Measurements from ENCODE around the gene RAB11FIP5.
A peak's percentile ranks its signal among the peaks of the same experiment; 100 is the strongest.
"Not testable (repeated sequence)": the region's sequence is repeated elsewhere in the genome, so short reads cannot be mapped to it uniquely, and the experiment has no call there.

RAB11FIP5 gene

GRCh38 chr2:73112913-73113854 lies at the start of gene RAB11FIP5:
TSS of gene RAB11FIP5 (minus strand) at chr2:73112948. CDS start at chr2:73112777, 171 bp downstream.
- peak; percentile 24 to 81 for DNase-seq

GRCh38 chr2:73156539-73157124 lies 43.9 kb upstream of the RAB11FIP5 start:
- peak in 1 of 2 experiments; percentile 57 for DNase-seq

- no peak for DNase-seq
These were observed 30.2 kb upstream of the RAB11FIP5 start for GRCh38 chr2:73142937-73143336.

- DNase-seq, result no peak
These were observed 29.1 kb upstream of the RAB11FIP5 start for GRCh38 chr2:73141896-73142295.

- no peak for DNase-seq
These were observed 22.5 kb upstream of the RAB11FIP5 start for GRCh38 chr2:73135236-73135635.

- DNase-seq, result no peak
These were observed 21.7 kb upstream of the RAB11FIP5 start for GRCh38 chr2:73134471-73134870.

GRCh38 chr2:73133566-73134197 lies 20.9 kb upstream of the RAB11FIP5 start:
- DNase-seq, result no peak

- no peak for DNase-seq
These were observed 19.1 kb upstream of the RAB11FIP5 start for GRCh38 chr2:73131807-73132206.

- DNase-seq, result no peak
These were observed 18.0 kb upstream of the RAB11FIP5 start for GRCh38 chr2:73130790-73131189.

GRCh38 chr2:73128841-73129535 lies 16.2 kb upstream of the RAB11FIP5 start:
- DNase-seq, result no peak

GRCh38 chr2:73122536-73122935 lies 9.8 kb upstream of the RAB11FIP5 start:
- DNase-seq, result no peak

GRCh38 chr2:73119611-73120239 lies 7.0 kb upstream of the RAB11FIP5 start:
- not testable (repeated sequence) for DNase-seq

GRCh38 chr2:73117441-73117840 lies 4.7 kb upstream of the RAB11FIP5 start:
- DNase-seq, result no peak

- no peak for DNase-seq
These were observed 3.6 kb upstream of the RAB11FIP5 start for GRCh38 chr2:73116182-73116960.

GRCh38 chr2:73114273-73114867 lies 1.6 kb upstream of the RAB11FIP5 start:
- DNase-seq, result no peak

- DNase-seq, result no peak
These were observed 479 bp downstream of the RAB11FIP5 start for GRCh38 chr2:73112026-73112912.

- DNase-seq, result no peak
These were observed 1.4 kb downstream of the RAB11FIP5 start for GRCh38 chr2:73111073-73112025.

GRCh38 chr2:73110168-73111072 lies 2.3 kb downstream of the RAB11FIP5 start:
- DNase-seq, result no peak
